Loucy (cell line): ENCODE data around the gene PUS10.
"Not testable (repeated sequence)": the region's sequence is repeated elsewhere in the genome, so short reads cannot be mapped to it uniquely, and the experiment has no call there.

ENCODE experiments used
- H2AFZ ChIP-seq: fragments of 200-600 bp; sonication (generic); 2 replicates; pipeline ENCODE4 v1.6.0; 2016; ENCODE audit warnings: antibody characterized with exemption, mild to moderate bottlenecking, low read length, moderate library complexity
- H3F3A ChIP-seq: fragments of 200-600 bp; 2 replicates; pipeline ENCODE4 v1.6.0; 2016; ENCODE audit warnings: antibody characterized with exemption, low read depth, mild to moderate bottlenecking
- H3K27me3 ChIP-seq: fragments of 200-600 bp; sonication (generic); 2 replicates; pipeline ENCODE4 v1.6.1; 2014; ENCODE audit warnings: low read length, mild to moderate bottlenecking; ENCODE audit not compliant: insufficient read depth, poor library complexity, severe bottlenecking
- H3K36me3 ChIP-seq: fragments of 200-600 bp; sonication (generic); 2 replicates; pipeline ENCODE4 v1.6.1; 2016; ENCODE audit warnings: low read length; ENCODE audit not compliant: insufficient read depth
- H3K4me1 ChIP-seq: fragments of 200-600 bp; sonication (generic); 2 replicates; pipeline ENCODE4 v1.5.1; 2014; ENCODE audit warnings: low read length, mild to moderate bottlenecking; ENCODE audit not compliant: insufficient read depth, poor library complexity, severe bottlenecking
- H3K4me2 ChIP-seq: fragments of 200-600 bp; sonication (generic); 2 replicates; pipeline ENCODE4 v1.6.0; 2014; ENCODE audit warnings: antibody characterized with exemption, low read length, low read depth, mild to moderate bottlenecking; ENCODE audit not compliant: poor library complexity, severe bottlenecking
- H3K4me3 ChIP-seq: fragments of 200-600 bp; sonication (generic); 2 replicates; pipeline ENCODE4 v1.5.1; 2014; ENCODE audit warnings: low read length, mild to moderate bottlenecking, mixed read lengths; ENCODE audit not compliant: poor library complexity, severe bottlenecking
- H3K79me2 ChIP-seq: fragments of 200-600 bp; sonication (generic); 2 replicates; pipeline ENCODE4 v1.6.1; 2014; ENCODE audit warnings: low read length; ENCODE audit not compliant: insufficient read depth
- H3K9ac ChIP-seq: fragments of 200-600 bp; sonication (generic); 2 replicates; pipeline ENCODE4 v1.6.0; 2014; ENCODE audit warnings: mild to moderate bottlenecking, low read depth, low read length, moderate library complexity; ENCODE audit not compliant: poor library complexity, severe bottlenecking
- H3K9me2 ChIP-seq: fragments of 200-600 bp; sonication (generic); replicated peaks from 2 replicates; pipeline ENCODE4 v1.6.1; 2016; ENCODE audit warnings: low read depth, low read length, mixed read lengths
- H3K9me3 ChIP-seq: fragments of 200-600 bp; sonication (generic); 2 replicates; pipeline ENCODE4 v1.6.1; 2014; ENCODE audit warnings: mild to moderate bottlenecking, antibody characterized with exemption, low read length, low read depth; ENCODE audit not compliant: insufficient read depth
- H4K20me1 ChIP-seq: fragments of 200-600 bp; sonication (generic); 2 replicates; pipeline ENCODE4 v1.6.0; 2014; ENCODE audit warnings: antibody characterized with exemption, low read length, mild to moderate bottlenecking; ENCODE audit not compliant: insufficient read depth, poor library complexity, severe bottlenecking
- EZH2phosphoT487 ChIP-seq: fragments of 200-600 bp; IDR thresholded peaks from 2 replicates; pipeline ENCODE4 v1.6.1; 2018; ENCODE audit warnings: antibody characterized with exemption, mild to moderate bottlenecking, moderate library complexity, borderline replicate concordance
- TF ChIP-seq, protein P1 (sequence below): fragments of 200-600 bp; sonication (generic); conservative IDR thresholded peaks from 2 replicates; pipeline ENCODE4 v1.5.1; 2014; ENCODE audit warnings: mild to moderate bottlenecking, antibody characterized with exemption, low read length

The PUS10 gene

GRCh38 chr2:61044636-61045035, 26.6 kb upstream of the PUS10 start:
- no peak overlapping the region for H2AFZ ChIP-seq
- peaks cover 28% of the 10 kb centered on the region for H3K36me3 ChIP-seq
- no peaks in the 10 kb centered on the region for H4K20me1 ChIP-seq
- H3K4me3 ChIP-seq: no peak overlapping the region
- TF ChIP-seq, protein P1, sequence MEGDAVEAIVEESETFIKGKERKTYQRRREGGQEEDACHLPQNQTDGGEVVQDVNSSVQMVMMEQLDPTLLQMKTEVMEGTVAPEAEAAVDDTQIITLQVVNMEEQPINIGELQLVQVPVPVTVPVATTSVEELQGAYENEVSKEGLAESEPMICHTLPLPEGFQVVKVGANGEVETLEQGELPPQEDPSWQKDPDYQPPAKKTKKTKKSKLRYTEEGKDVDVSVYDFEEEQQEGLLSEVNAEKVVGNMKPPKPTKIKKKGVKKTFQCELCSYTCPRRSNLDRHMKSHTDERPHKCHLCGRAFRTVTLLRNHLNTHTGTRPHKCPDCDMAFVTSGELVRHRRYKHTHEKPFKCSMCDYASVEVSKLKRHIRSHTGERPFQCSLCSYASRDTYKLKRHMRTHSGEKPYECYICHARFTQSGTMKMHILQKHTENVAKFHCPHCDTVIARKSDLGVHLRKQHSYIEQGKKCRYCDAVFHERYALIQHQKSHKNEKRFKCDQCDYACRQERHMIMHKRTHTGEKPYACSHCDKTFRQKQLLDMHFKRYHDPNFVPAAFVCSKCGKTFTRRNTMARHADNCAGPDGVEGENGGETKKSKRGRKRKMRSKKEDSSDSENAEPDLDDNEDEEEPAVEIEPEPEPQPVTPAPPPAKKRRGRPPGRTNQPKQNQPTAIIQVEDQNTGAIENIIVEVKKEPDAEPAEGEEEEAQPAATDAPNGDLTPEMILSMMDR: no peak
- no peak for TF ChIP-seq EZH2phosphoT487
- no peaks in the 10 kb centered on the region for H3K9me3 ChIP-seq
- no peaks in the 10 kb centered on the region for H3K27me3 ChIP-seq
- H3K9ac ChIP-seq: no peak overlapping the region
- H3K79me2 ChIP-seq: peaks cover 5% of the 10 kb centered on the region; the same call in 1 of the 2 replicates
- no peaks in the 10 kb centered on the region for H3F3A ChIP-seq
- no peaks in the 10 kb centered on the region for H3K9me2 ChIP-seq
- no peaks in the 10 kb centered on the region for H3K4me1 ChIP-seq
- H3K4me2 ChIP-seq: no peak overlapping the region

GRCh38 chr2:61042807-61043206, 24.8 kb upstream of the PUS10 start:
- H3K79me2 ChIP-seq: peaks cover 5% of the 10 kb centered on the region; the same call in 1 of the 2 replicates
- no peak overlapping the region for H3K4me3 ChIP-seq
- no peaks in the 10 kb centered on the region for H3K27me3 ChIP-seq
- TF ChIP-seq, protein P1: no peak
- H3K36me3 ChIP-seq: peaks cover 15% of the 10 kb centered on the region; the same call in 1 of the 2 replicates
- H4K20me1 ChIP-seq: no peaks in the 10 kb centered on the region
- H3K9ac ChIP-seq: no peak overlapping the region
- no peaks in the 10 kb centered on the region for H3K9me2 ChIP-seq
- no peaks in the 10 kb centered on the region for H3F3A ChIP-seq
- H2AFZ ChIP-seq: no peak overlapping the region
- no peak overlapping the region for H3K4me2 ChIP-seq
- H3K4me1 ChIP-seq: no peaks in the 10 kb centered on the region
- no peaks in the 10 kb centered on the region for H3K9me3 ChIP-seq

GRCh38 chr2:61036643-61037042, 18.6 kb upstream of the PUS10 start:
- H3F3A ChIP-seq, H3K4me2 ChIP-seq, H2AFZ ChIP-seq, H3K9me3 ChIP-seq, H3K27me3 ChIP-seq, H3K4me1 ChIP-seq, H3K9ac ChIP-seq, H4K20me1 ChIP-seq, H3K4me3 ChIP-seq, H3K9me2 ChIP-seq, H3K79me2 ChIP-seq: not testable (repeated sequence)
- H3K36me3 ChIP-seq: peaks cover 32% of the 10 kb centered on the region; the same call in 1 of the 2 replicates

DNA sequence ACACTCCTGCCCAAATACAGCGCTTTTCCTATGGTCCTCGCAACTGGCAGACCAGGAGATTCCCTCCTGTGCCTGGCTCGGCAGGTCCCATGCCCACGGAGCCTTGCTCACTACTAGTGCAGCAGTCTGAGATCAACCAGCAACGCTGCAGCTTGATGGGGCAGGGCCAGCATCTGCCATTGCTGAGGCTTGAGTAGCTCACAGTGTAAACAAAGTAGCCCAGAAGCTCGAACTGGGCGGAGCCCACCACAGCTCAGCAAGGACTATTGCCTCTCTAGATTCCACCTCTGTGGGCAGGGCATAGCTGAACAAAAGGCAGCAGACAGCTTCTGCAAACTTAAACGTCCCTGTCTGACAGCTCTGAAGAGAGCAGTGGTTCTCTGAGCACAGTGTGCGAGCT, 16.5 kb upstream of the PUS10 start:
- not testable (repeated sequence) for H3K4me3 ChIP-seq, H3K4me1 ChIP-seq, H3F3A ChIP-seq, H3K9me2 ChIP-seq, H3K27me3 ChIP-seq, H3K79me2 ChIP-seq, H3K9me3 ChIP-seq, H3K4me2 ChIP-seq, H2AFZ ChIP-seq, H3K9ac ChIP-seq, H4K20me1 ChIP-seq
- H3K36me3 ChIP-seq: peaks cover 37% of the 10 kb centered on the region; the same call in 1 of the 2 replicates
